Activated T-helper 2 cell treated with anti-CD3 and anti-CD28 coated beads, Interferon-gamma antibody, Interleukin-2, Interleukin-4, amounts not matched to agents 10 μg/mL and 5 μg/mL and 100 μg/mL, durations not matched to agents 14 hours and 24 hours and 36 hours (primary cell): ENCODE data around the gene RASGRF1. TPM values are rescaled to one million over a fixed set of nuclear protein-coding genes. Genes with fewer than 3 reads are reported as not detected.
A peak's percentile ranks its signal among the peaks of the same experiment; 100 is the strongest.

Source experiments
- DNase-seq: peaks from one replicate; pipeline ENCODE4 v3.0.0; 2021; ENCODE audit warnings: low spot score
- H3K27ac Mint-ChIP-seq: one replicate; pipeline ENCODE4 v1.8.0; 2021; ENCODE audit warnings: mixed read lengths
- H3K27me3 Mint-ChIP-seq: one replicate; pipeline ENCODE4 v1.8.0; 2021; ENCODE audit warnings: low read depth, mixed read lengths
- H3K36me3 Mint-ChIP-seq: one replicate; pipeline ENCODE4 v1.8.0; 2021; ENCODE audit warnings: low read depth, mixed read lengths
- H3K4me1 Mint-ChIP-seq: one replicate; pipeline ENCODE4 v1.8.0; 2021; ENCODE audit warnings: low read depth, mixed read lengths
- H3K4me3 Mint-ChIP-seq: one replicate; pipeline ENCODE4 v1.8.0; 2021; ENCODE audit warnings: low read depth, mild to moderate bottlenecking, moderate library complexity, mixed read lengths
- H3K9me3 Mint-ChIP-seq: one replicate; pipeline ENCODE4 v1.8.0; 2021; ENCODE audit warnings: mixed read lengths
- intact Hi-C: fragments of 100-400 bp; cut with micrococcal nuclease; formaldehyde crosslinking; loops from one replicate; pipeline ENCODE4 v1.15.1; 2023
- total RNA-seq: library from RNA; stranded (reverse); gene quantifications from 2 replicates; pipeline ENCODE4 v1.2.3, GENCODE V29; 2022

Gene RASGRF1
- total RNA-seq, 1 donor from 2014 or later, result not detected

- no peak for DNase-seq
- no peak overlapping the region for H3K27ac Mint-ChIP-seq
- H3K9me3 Mint-ChIP-seq, result no peaks in the 10 kb centered on the region
- H3K27me3 Mint-ChIP-seq, result peaks cover 12% of the 10 kb centered on the region
- H3K4me1 Mint-ChIP-seq, result no peaks in the 10 kb centered on the region
- intact Hi-C loops, result no loop called here
- H3K4me3 Mint-ChIP-seq, result no peak overlapping the region
- H3K36me3 Mint-ChIP-seq, result no peaks in the 10 kb centered on the region
Measured at GRCh38 chr15:79041601-79042168, 48.9 kb downstream of the RASGRF1 start.

DNA sequence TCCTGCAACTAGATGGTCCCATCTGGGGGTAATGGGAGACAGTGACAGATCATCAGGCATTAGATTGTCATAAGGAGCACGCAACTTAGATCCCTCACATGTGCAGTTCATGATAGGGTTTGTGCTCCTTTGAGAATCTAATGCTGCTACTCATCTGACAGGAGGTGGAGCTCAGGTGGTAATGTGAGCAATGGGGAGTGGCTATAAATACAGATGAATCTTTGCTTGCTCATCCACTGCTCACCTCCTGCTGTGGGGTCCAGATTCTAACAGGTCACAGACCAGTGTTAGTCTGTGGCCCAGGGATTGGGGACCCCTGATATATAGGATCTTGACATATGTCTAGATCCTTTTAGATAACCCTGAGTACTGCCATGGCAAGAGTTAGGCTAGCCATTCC is 52.7 kb downstream of the RASGRF1 start:
- H3K9me3 Mint-ChIP-seq, result no peaks in the 10 kb centered on the region
- H3K27ac Mint-ChIP-seq, result no peak overlapping the region
- no peak for DNase-seq
- H3K4me3 Mint-ChIP-seq, result no peak overlapping the region
- intact Hi-C loops, result no loop called here
- H3K4me1 Mint-ChIP-seq, result no peaks in the 10 kb centered on the region
- peaks cover 18% of the 10 kb centered on the region for H3K27me3 Mint-ChIP-seq
- no peaks in the 10 kb centered on the region for H3K36me3 Mint-ChIP-seq

- Mint-ChIP-seq H3K4me3 (no peak overlapping the region), H3K27me3 (peaks cover 18% of the 10 kb centered on the region), H3K9me3 (no peaks in the 10 kb centered on the region), H3K36me3 (no peaks in the 10 kb centered on the region), H3K27ac (no peak overlapping the region), H3K4me1 (no peaks in the 10 kb centered on the region)
- DNase-seq, result no peak
- intact Hi-C loops, result no loop called here
Measured at GRCh38 chr15:79036323-79036722, 54.3 kb downstream of the RASGRF1 start.

DNA sequence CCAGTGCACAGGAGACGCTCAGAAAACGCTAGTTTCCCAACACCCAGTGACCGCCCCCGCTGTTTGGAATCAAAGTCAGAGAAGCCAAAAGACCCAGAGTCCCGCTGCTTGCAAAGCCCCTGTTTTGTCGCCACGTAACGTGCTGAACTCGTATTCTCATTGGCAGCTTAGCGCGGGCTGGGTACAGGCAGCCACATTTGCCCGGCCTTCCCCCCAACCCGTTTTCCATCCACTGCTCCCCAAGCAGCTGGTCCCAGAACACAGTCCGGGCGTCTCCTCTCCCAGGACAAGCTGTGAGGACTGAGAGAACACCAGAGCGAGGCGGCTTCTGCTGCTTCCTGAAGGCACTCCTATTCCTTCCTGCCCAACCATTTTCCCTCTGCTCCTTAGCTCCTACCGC is 54.8 kb downstream of the RASGRF1 start:
- Mint-ChIP-seq H3K4me1 (no peaks in the 10 kb centered on the region), H3K9me3 (no peaks in the 10 kb centered on the region), H3K27ac (no peak overlapping the region), H3K4me3 (no peak overlapping the region), H3K27me3 (peaks cover 18% of the 10 kb centered on the region), H3K36me3 (no peaks in the 10 kb centered on the region)
- intact Hi-C loops, result no loop called here
- DNase-seq, result no peak

DNA sequence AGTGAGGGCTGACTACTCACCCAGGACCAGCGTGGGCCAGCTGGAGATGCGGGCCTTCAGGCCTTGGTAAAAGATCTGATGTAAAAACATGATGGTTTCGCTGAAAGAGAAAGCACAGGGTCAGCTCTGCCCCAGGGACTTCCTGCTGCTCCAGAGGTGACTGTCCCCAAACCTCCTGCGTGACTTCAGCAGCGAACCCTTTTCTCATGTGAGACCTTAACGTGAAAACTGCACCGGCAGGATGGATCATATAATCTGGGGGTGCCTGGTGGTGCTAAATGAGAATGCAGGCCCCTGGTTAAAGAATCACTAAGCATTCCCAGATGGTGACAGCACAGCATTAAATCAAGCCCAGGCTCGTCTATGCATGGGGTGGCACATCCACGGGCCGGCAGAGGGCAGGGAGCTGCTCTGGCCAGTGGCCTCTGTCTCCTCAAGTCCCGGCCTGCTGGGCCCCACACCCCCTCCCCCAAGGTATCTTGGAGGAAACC is 55.4 kb downstream of the RASGRF1 start:
- no peaks in the 10 kb centered on the region for H3K9me3 Mint-ChIP-seq
- intact Hi-C loops, result no loop called here
- H3K27ac Mint-ChIP-seq, result no peak overlapping the region
- no peaks in the 10 kb centered on the region for H3K4me1 Mint-ChIP-seq
- H3K27me3 Mint-ChIP-seq, result peaks cover 18% of the 10 kb centered on the region
- DNase-seq, result no peak
- no peak overlapping the region for H3K4me3 Mint-ChIP-seq
- H3K36me3 Mint-ChIP-seq, result no peaks in the 10 kb centered on the region

DNA sequence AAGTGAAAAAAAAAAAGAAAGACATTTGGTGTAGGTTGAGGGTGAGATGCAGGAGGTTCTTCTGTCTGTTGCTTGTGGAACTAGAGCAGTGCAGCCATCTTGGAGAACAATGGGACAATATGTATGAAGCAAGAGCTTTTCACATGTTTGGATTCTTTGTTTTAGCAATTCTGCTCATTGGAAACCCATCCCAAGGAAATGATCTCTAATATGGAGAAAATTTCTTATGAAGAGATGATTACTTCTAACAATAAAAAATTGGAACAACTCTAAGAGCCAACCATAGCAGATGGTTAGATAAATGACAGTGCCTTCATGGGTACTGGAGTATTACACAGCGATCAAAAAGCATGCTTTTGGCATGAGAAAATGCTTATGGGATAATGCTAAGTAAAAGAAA is 56.3 kb downstream of the RASGRF1 start:
- Mint-ChIP-seq H3K36me3 (no peaks in the 10 kb centered on the region), H3K4me1 (no peaks in the 10 kb centered on the region), H3K9me3 (no peaks in the 10 kb centered on the region), H3K4me3 (no peak overlapping the region), H3K27me3 (peaks cover 18% of the 10 kb centered on the region), H3K27ac (no peak overlapping the region)
- no peak for DNase-seq
- intact Hi-C loops, result no loop called here

- no peaks in the 10 kb centered on the region for H3K9me3 Mint-ChIP-seq
- DNase-seq, result no peak
- H3K27ac Mint-ChIP-seq, result no peak overlapping the region
- no peaks in the 10 kb centered on the region for H3K36me3 Mint-ChIP-seq
- H3K4me3 Mint-ChIP-seq, result no peak overlapping the region
- peaks cover 16% of the 10 kb centered on the region for H3K27me3 Mint-ChIP-seq
- intact Hi-C loops, result no loop called here
- H3K4me1 Mint-ChIP-seq, result no peaks in the 10 kb centered on the region
Measured at GRCh38 chr15:79032656-79033055, 57.9 kb downstream of the RASGRF1 start.

DNA sequence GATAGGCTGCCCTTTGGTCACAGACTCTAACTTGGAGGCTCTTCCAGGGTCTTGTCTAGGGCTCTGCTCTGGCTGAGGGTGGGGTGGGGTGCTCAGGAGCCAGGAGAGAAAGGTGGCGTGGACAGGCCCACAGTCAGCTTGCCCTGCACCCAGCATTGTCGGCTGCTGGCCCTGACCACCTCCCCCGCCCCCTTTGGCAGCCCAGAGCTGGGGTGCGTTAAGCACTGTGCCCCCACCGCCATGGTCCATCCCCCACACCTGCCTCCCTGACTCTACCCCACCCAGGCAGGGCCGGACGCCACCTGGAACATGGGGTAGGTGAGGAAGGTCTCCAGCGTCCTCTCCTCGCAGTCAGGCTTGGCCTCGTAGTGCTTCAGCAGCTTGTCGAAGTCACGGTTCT is 58.8 kb downstream of the RASGRF1 start:
- Mint-ChIP-seq H3K9me3 (no peaks in the 10 kb centered on the region), H3K27ac (no peak overlapping the region), H3K27me3 (peaks cover 14% of the 10 kb centered on the region), H3K4me3 (no peak overlapping the region), H3K36me3 (no peaks in the 10 kb centered on the region), H3K4me1 (no peaks in the 10 kb centered on the region)
- DNase-seq, result no peak
- intact Hi-C loops, result no loop called here

DNA sequence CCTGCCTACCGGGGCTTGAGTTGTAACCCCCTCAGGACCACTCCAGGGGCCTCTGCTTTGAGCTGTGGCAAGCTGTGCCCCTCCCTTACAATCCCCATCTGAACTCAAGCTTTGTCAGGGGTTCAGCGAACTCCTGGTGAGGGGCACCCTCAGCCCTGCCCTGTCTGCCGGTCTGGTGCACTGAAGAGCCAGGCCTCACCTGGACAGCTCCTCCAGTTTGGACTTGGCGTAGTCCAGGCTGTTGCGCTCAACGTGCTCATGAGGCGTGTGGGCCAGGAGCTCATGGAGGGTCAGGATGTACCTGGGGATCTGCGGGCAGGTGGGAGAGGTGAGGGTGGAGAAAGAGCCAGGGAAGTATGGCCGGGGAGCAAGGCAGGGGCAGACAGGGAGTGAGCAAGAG is 59.4 kb downstream of the RASGRF1 start:
- no peak overlapping the region for H3K27ac Mint-ChIP-seq
- peaks cover 8% of the 10 kb centered on the region for H3K27me3 Mint-ChIP-seq
- no peaks in the 10 kb centered on the region for H3K4me1 Mint-ChIP-seq
- no peaks in the 10 kb centered on the region for H3K36me3 Mint-ChIP-seq
- no peaks in the 10 kb centered on the region for H3K9me3 Mint-ChIP-seq
- no peak for DNase-seq
- intact Hi-C loops, result no loop called here
- no peak overlapping the region for H3K4me3 Mint-ChIP-seq

DNA sequence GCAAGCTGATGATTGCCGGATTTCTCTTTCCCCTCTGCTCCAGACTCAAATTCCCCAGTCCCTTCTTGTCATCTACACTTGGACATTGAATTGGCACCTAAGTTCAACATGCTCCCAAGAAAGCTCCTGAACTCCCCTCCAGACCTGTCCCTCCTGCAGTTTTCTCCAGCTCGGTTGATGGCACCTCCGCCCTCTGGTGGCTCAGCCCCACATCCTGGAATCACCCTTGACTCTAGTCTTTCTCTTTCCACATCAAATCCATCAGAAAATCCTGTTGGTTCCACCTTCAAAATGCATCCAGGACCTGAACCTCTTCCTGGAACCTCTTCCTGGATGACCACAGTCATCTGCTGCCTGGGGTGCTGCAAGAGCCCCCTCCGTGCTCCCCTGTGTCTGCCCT is 60.1 kb downstream of the RASGRF1 start:
- Mint-ChIP-seq H3K9me3 (no peaks in the 10 kb centered on the region), H3K36me3 (no peaks in the 10 kb centered on the region), H3K27me3 (peaks cover 7% of the 10 kb centered on the region), H3K4me1 (no peaks in the 10 kb centered on the region), H3K27ac (no peak overlapping the region), H3K4me3 (no peak overlapping the region)
- no peak for DNase-seq
- intact Hi-C loops, result no loop called here

GRCh38 chr15:79028411-79028964 is 62.1 kb downstream of the RASGRF1 start:
- intact Hi-C loops, result loop anchor here (1.0 kb wide), 1 partner anchor 156 kb away; no protein-coding TSS in a partner anchor
- Mint-ChIP-seq H3K9me3 (peaks cover 11% of the 10 kb centered on the region), H3K4me1 (no peaks in the 10 kb centered on the region), H3K36me3 (no peaks in the 10 kb centered on the region), H3K4me3 (no peak overlapping the region), H3K27me3 (no peaks in the 10 kb centered on the region), H3K27ac (no peak overlapping the region)
- DNase-seq, result peak; percentile 20

DNA sequence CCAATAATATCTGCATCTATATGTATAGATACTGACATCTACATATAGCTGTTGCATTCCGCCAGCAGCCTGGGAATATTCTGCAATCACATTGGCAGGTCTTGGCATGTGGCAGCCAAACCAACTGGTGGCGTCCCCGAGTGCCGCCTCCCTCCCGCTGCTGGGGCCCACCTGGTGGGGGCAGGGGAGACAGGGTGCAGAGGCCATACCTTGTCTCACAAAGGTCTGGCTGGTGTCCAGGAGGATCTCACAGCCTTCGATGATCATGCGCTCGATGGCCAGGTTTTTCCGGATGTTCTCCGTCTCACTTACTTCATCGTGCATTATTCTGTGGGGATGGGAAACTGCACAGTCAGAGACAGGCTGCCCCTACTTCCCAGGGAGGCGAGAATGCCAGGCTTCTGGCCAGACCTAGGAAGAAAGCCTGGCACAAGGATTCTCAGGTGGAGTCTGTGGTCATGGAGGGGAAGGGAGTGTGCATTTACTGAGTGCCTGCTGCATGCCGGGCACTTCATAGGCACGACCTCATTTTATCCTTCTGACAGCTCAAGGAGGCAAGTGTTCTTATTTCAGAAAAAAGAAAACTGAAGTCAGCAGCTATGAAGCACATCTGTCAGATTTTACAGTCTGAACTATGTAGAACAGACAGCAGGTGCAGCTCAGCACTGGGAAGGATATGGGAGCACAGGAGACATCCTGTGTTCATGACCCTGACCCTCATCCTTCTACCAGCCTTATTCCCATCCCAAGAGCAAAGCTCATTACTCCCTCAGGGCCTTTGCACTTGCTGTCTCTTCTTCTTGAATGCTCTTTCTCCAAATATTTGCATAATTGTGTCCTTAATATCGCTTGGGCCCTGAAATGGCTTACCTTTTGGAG is 62.8 kb downstream of the RASGRF1 start:
- DNase-seq, result no peak
- Mint-ChIP-seq H3K4me3 (no peak overlapping the region), H3K36me3 (no peaks in the 10 kb centered on the region), H3K4me1 (no peaks in the 10 kb centered on the region), H3K27ac (no peak overlapping the region), H3K9me3 (peaks cover 11% of the 10 kb centered on the region), H3K27me3 (no peaks in the 10 kb centered on the region)
- intact Hi-C loops, result loop anchor here (1.0 kb wide), 1 partner anchor 157 kb away; no protein-coding TSS in a partner anchor

DNA sequence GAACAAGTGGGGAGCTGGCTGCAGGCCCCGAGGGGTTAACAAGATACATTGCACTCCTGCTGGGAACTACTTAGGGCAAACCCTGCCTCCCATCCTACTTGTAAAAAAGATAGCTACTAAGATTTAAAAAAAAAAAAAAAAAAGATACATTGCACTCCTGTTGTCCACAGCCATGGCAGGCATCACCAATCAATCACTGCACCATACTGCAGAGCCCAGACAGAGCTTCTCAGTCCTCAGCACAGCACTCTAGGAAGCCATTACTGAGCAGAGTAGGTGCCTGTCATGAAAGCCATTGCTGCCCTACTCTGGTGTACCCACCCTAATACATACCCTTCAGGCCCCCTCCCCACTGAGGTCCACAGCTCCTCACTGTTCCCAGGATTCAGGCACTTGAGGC is 64.8 kb downstream of the RASGRF1 start:
- Mint-ChIP-seq H3K4me3 (no peak overlapping the region), H3K27me3 (no peaks in the 10 kb centered on the region), H3K9me3 (peaks cover 11% of the 10 kb centered on the region), H3K36me3 (no peaks in the 10 kb centered on the region), H3K4me1 (no peaks in the 10 kb centered on the region), H3K27ac (no peak overlapping the region)
- DNase-seq, result no peak
- intact Hi-C loops, result no loop called here
